Ovary (tissue), 3 donors: Measurements from ENCODE around the gene C15orf62.

Experiments
- POLR2A ChIP-seq: fragments of 450-650 bp; IDR thresholded peaks from one replicate; pipeline ENCODE4 v1.6.1; 2017; ENCODE audit warnings: antibody characterized with exemption, mild to moderate bottlenecking, moderate library complexity
- TF ChIP-seq, protein P1 (sequence below), 3 donors: fragments of 450-650 bp in 2 of 3; fragments of 200-600 bp in 1 of 3; IDR thresholded peaks; one replicate each; pipeline versions ENCODE4 v1.5.1 to v1.8.0; 2016 to 2022; ENCODE audit warnings: antibody characterized with exemption in 3 of 3, mild to moderate bottlenecking in 1 of 3
- donor health status: DM: no; HTN: no; CAD: no.

DNA sequence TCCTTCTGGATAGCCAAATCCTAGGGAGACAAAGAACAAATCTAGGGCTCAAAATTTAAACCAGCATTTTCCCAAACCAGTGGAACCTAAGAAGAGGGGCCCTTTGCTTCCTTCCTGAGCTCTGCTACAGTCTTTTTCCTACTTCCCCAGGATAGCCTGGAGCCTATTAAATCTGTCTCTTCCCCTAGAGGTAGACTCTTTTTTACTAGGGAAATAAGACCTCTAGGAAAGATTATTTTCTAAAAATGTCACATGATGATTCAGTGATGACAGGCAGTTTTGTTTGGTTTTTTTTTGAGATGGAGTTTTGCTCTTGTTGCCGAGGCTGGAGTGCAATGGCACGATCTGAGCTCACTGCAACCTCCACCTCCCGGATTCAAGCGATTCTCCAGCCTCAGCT is 33.2 kb upstream of the C15orf62 start:
- TF ChIP-seq, protein P1, sequence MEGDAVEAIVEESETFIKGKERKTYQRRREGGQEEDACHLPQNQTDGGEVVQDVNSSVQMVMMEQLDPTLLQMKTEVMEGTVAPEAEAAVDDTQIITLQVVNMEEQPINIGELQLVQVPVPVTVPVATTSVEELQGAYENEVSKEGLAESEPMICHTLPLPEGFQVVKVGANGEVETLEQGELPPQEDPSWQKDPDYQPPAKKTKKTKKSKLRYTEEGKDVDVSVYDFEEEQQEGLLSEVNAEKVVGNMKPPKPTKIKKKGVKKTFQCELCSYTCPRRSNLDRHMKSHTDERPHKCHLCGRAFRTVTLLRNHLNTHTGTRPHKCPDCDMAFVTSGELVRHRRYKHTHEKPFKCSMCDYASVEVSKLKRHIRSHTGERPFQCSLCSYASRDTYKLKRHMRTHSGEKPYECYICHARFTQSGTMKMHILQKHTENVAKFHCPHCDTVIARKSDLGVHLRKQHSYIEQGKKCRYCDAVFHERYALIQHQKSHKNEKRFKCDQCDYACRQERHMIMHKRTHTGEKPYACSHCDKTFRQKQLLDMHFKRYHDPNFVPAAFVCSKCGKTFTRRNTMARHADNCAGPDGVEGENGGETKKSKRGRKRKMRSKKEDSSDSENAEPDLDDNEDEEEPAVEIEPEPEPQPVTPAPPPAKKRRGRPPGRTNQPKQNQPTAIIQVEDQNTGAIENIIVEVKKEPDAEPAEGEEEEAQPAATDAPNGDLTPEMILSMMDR (IDR thresholded peaks at IDR 0.05): no peak
- no peak for TF ChIP-seq POLR2A
